GM12875 (cell line): ENCODE results near the gene OR8D2.
A peak's percentile ranks its signal among the peaks of the same experiment; 100 is the strongest.

Source experiments
- H3K4me3 ChIP-seq: one replicate; pipeline ENCODE4 v1.5.1; 2011; ENCODE audit warnings: low read depth, low read length, control low read depth
- TF ChIP-seq, protein P1 (sequence below): IDR thresholded peaks from 2 replicates; pipeline ENCODE4 v1.5.1; 2011; ENCODE audit warnings: low read depth, mild to moderate bottlenecking, control low read depth, inconsistent platforms, low read length, moderate library complexity, borderline replicate concordance; ENCODE audit not compliant: insufficient read depth

The OR8D2 gene

GRCh38 chr11:124296016-124296415 is 24.0 kb downstream of the OR8D2 start:
- H3K4me3 ChIP-seq = no peak overlapping the region
- TF ChIP-seq, protein P1, sequence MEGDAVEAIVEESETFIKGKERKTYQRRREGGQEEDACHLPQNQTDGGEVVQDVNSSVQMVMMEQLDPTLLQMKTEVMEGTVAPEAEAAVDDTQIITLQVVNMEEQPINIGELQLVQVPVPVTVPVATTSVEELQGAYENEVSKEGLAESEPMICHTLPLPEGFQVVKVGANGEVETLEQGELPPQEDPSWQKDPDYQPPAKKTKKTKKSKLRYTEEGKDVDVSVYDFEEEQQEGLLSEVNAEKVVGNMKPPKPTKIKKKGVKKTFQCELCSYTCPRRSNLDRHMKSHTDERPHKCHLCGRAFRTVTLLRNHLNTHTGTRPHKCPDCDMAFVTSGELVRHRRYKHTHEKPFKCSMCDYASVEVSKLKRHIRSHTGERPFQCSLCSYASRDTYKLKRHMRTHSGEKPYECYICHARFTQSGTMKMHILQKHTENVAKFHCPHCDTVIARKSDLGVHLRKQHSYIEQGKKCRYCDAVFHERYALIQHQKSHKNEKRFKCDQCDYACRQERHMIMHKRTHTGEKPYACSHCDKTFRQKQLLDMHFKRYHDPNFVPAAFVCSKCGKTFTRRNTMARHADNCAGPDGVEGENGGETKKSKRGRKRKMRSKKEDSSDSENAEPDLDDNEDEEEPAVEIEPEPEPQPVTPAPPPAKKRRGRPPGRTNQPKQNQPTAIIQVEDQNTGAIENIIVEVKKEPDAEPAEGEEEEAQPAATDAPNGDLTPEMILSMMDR = no peak

DNA sequence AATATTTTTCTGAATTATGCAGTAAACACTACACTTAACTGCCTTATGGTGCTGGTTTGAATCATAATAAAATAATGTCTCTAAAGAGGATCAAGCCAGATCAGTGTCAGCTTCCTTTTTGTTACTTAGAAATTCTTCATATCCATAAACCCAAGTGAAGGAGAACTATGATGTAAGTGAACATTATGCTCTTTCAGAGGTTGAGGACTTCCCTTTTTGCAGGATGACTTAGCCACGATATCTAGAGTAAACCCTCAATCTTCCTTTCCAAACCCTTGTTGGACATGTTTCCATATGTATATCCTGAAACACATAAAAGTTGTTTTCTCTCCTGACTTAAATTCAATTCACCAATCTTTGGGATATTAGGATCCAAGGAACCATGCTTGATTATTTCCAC is 25.3 kb downstream of the OR8D2 start:
- TF ChIP-seq, protein P1 = no peak
- H3K4me3 ChIP-seq = no peak overlapping the region

DNA sequence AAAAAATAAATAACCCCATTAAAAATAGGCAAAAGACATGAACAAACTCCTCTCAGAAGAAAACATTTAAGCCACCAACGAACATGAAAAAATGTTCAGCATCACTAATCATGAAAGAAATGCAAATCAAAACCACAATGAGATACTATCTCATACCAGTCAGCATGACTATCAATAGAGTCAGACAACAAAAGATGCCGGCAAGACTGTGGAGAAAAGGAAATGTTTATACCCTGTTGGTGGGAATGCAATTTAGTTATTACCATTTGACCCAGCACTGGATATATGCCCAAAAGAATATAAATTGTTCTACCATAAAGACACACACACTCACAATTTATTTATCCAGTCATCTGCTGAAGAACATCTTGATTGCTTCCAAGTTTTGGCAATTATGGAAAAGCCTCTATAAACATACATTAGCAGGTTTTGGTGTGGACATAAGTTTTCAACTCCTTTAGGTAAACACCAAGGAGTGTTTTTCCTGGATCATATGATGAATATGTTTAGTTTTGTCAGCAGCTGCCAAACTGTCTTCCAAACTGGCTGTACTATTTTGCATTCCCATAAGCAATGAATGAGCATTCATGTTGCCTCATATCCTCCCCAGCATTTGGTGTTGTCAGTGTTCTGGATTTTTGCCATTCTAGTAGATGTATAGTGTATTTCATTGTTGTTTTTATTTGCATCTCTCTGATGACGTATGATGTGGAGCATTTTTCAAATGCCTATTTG is 34.2 kb downstream of the OR8D2 start:
- TF ChIP-seq, protein P1 = no peak
- H3K4me3 ChIP-seq = no peak overlapping the region

- TF ChIP-seq, protein P1 = no peak
- no peak overlapping the region for H3K4me3 ChIP-seq
Observed at GRCh38 chr11:124278261-124278660, 41.7 kb downstream of the OR8D2 start.

DNA sequence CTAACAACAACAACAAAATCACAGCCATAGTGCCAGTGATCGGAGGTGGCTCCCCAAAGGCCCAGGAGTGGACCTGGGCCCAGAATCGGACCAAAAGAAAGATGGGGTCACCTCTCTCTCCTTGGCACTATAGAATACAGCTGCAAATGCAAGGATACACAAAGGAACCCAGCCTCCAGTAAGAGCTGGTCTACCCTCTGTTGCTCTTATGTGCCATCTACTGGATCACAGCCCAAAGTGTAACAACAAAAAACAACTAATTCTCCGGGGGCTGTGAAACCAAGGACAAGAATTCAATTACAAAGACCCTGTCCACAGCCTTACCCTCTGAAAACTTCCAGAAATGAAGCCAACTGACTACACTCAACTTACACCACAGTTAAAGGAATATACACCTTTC is 42.2 kb downstream of the OR8D2 start:
- TF ChIP-seq, protein P1 = peak; percentile 10; the same call in 1 of the 2 replicates
- H3K4me3 ChIP-seq = no peak overlapping the region

GRCh38 chr11:124277207-124277606 is 42.8 kb downstream of the OR8D2 start:
- no peak overlapping the region for H3K4me3 ChIP-seq
- TF ChIP-seq, protein P1 = no peak

DNA sequence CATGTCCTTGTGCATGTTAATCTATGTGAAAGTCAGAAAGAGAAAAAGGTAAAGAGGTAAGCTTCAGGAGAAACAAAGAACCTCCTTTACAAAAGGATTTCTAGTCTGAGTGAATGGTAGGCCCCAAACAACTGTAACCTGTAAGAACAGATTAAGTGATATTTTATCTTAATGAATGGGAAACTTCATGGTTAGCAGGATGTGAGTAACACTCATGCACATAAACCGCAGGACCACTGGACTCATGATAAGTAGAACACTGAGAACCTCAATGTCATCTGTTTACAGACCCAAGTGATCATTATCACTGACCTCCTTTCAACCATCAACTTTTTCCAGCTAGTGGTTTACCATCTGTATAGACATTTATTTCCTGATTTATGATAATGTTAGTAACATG is 43.9 kb downstream of the OR8D2 start:
- TF ChIP-seq, protein P1 = no peak
- H3K4me3 ChIP-seq = no peak overlapping the region
